ENCODE results near the gene NRF1.

DNA sequence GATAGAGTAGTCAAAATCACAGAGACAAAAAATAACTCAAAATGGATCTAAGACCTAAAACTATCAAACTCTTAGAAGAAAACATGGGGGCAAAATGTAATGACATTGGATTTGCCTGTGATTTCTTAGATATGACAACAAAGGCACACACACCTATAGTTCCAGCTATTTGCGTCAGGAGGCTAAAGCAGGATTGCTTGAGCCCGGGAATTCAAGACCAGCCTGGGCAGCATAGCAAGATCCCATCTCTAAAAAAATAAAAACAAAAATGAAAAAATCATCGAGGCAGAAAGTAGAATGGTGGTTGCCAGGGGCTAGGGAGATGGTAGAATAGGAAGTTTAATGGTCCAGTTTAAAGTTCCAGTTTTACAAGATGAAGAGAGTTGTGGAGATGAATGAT is 113.3 kb downstream of the NRF1 start:
- TF ChIP-seq POLR2A (IDR thresholded peaks at IDR 0.05; ENCODE audit: extremely low read depth, insufficient read length) = no peak
- TF ChIP-seq, protein P1, sequence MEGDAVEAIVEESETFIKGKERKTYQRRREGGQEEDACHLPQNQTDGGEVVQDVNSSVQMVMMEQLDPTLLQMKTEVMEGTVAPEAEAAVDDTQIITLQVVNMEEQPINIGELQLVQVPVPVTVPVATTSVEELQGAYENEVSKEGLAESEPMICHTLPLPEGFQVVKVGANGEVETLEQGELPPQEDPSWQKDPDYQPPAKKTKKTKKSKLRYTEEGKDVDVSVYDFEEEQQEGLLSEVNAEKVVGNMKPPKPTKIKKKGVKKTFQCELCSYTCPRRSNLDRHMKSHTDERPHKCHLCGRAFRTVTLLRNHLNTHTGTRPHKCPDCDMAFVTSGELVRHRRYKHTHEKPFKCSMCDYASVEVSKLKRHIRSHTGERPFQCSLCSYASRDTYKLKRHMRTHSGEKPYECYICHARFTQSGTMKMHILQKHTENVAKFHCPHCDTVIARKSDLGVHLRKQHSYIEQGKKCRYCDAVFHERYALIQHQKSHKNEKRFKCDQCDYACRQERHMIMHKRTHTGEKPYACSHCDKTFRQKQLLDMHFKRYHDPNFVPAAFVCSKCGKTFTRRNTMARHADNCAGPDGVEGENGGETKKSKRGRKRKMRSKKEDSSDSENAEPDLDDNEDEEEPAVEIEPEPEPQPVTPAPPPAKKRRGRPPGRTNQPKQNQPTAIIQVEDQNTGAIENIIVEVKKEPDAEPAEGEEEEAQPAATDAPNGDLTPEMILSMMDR (IDR thresholded peaks at IDR 0.05; ENCODE audit: low read depth, low read length) = no peak
- no peak for TF ChIP-seq MYC (IDR thresholded peaks at IDR 0.05; ENCODE audit: low read depth, low read length)
- TF ChIP-seq, protein P2, sequence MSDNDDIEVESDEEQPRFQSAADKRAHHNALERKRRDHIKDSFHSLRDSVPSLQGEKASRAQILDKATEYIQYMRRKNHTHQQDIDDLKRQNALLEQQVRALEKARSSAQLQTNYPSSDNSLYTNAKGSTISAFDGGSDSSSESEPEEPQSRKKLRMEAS (IDR thresholded peaks at IDR 0.05; ENCODE audit: low read depth, low read length) = no peak
